GM21529 (cell line): ENCODE results near the gene SIN3B.
"Not testable (repeated sequence)": the region's sequence is repeated elsewhere in the genome, so short reads cannot be mapped to it uniquely, and the experiment has no call there.

Source experiments
- ATAC-seq: cut with Tn5 transposase; IDR thresholded peaks from one replicate; pipeline ENCODE4 v1.9.1; 2021; ENCODE audit not compliant: unreplicated experiment

SIN3B gene

GRCh38 chr19:16829010-16829821 is at the start of gene SIN3B:
Gene SIN3B (plus strand): TSS chr19:16829398. CDS start chr19:16829421, 23 bp downstream.
- peak; percentile 75 for ATAC-seq

DNA sequence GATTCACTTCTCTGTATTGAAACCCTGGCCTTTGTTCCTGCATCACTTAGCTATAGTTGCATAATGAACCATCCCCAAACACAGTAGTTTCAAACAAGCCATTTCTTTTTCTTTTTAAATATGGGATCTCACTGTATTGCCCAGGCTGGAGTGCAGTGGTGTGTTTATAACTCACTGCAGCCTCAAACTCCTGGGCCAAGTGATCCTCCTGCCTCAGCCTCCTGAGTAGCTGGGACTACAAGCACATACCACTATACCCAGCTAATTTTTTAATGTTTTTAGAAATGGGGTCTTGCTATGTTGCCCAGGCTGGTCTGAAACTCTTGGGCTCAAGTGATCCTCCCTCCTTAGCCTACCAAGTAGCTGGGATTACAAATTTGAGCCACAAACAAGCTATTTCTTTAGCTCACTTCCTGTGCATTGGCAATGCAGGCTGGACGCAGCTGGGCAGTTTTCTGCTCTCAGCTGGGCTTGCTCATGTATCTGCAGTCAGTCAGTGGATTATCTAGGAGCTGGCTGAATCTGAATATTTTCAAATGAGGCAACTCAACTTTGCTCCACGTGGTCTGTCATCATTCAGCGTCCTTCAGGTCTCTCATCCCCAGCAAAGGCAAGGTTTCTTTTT is 49.5 kb upstream of the SIN3B start:
- no peak for ATAC-seq

DNA sequence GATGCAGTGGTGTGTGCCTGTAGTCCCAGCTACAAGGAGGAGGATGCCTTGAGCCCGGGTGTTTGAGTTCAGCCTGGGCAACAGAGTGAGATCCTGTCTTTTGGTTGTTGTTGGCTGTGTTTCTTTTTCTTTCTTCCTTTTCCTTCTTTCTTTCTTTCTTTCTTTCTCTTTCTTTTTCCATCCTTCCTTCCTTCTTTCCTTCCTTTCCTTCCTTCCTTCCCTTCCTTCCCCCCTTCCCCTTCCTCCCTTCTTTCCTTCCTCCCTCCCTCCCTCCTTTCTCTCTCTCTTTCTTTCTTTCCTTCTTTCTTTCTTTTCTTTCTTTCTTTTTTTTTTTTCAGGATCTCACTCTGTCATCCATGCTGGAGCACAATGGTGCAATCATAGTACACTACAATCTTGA is 46.5 kb upstream of the SIN3B start:
- ATAC-seq = no peak

DNA sequence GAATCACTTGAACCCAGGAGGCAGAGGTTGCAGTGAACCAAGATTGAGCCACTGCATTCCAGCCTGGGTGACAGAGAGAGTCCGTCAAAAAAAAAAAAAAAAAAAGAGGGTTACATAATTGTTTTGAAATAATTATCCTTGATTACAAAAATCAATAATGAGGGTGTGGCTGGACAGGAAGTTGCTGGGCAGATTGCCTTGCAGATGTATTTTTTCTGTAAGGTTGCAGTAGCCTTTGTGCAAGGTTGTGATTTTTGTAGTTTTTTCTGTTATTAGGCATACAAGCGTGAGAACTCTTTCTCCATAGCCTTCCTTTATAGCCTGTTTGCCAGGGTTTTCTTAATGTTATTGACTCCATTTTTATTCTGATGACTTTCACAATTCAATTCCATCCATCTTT is 40.7 kb upstream of the SIN3B start:
- ATAC-seq = no peak

- no peak for ATAC-seq
Observed at GRCh38 chr19:16789238-16789637, 40.0 kb upstream of the SIN3B start.

DNA sequence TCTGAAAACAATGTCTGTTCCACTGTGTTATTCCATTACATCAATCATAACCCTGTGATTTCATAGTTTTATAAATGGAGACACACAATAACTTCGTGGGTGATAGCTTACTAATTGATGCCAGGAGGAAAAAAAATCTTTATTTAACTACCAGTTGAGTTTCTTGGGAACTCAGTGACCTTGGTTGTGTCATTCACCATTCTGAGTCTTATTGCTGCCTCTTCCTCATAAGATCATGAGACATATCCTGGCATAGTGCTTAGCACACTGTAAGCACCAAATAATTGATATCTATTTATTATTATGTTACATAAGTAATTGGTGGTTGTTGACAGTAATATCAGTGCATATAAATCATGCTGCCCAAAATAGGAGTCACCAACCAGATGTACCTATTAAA is 39.1 kb upstream of the SIN3B start:
- ATAC-seq = no peak

DNA sequence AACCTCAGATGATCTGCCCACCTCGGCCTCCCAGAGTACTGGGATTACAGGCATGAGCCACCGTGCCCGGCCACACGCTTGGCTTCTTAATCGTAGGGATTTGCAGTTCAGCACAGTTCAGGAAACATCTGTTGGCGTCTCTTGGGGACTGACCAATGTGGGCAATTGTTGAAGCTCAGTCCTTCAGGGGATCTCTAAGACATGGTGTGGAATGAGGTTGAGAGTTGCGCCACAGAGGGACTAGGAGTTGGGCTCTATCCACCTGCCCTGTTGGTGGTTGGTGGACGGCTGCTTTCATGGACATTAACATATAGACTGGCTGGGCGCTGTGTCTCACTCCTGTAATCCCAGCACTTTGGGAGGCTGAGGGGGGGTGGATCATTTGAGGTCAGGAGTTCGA is 37.3 kb upstream of the SIN3B start:
- no peak for ATAC-seq

DNA sequence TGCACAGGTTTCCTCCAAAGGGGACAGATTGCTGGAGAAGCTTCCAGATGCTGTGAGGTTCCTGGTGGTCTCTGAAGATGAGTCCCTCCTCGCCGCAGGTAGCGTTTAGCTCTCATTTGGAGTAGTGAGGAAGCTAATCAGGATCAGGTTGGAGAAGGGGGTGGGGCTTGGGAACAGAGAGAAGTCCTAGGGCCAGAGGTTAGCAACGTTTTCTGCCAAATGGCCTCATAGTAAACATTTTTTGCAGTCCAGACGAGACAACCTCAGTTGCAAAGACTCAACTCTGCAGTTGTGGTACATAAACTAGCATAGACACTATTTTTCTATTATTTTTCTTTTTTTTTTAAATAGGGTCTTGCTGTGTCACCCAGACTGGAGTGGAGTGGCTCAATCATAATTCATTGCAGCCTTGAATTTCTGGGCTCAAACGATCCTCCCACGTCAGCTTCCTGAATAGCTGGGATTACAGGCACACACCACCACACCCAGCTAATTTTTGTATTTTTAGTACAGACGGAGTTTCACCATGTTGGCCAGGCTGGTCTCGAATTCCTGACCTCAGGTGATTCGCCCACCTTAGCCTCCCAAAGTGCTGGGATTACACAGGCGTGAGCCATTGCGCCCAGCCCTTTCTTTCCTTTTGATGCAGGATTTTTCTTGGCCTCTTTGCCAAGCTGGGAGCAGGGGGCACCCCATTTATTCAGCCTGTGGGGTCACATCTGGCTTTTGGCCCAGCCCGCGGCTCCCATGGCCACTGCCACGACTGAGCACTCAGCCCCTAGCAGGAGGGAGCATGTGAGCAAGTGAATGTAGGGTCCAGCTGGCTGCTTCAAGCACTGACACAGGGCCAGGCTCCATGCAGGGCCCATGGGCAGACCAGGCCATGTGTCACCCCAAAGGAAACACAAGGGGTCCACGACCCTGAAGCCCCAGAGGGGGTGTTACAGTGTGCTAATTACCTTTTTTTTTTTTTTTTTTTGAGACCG is 34.4 kb upstream of the SIN3B start:
- ATAC-seq = no peak

- no peak for ATAC-seq
Observed at GRCh38 chr19:16795731-16796130, 33.5 kb upstream of the SIN3B start.

GRCh38 chr19:16797876-16798275 is 31.3 kb upstream of the SIN3B start:
- no peak for ATAC-seq

DNA sequence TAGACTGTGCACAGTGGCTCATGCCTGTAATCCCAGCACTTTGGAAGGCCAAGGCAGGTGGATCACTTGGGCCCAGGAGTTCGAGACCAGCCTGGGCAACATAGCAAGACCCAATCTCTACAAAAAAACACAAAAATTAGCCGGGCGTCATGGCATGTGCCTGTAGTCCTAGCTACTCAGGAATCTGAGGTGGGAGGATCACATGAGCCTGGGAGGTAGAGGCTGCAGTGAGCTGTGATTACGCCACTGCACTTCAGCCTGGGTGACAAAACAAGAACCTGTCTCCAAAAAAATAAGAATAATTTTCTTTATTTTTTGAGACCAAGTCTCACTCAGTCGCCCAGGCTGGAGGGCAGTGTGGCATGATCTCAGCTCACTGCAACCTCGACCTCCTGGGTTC is 30.9 kb upstream of the SIN3B start:
- not testable (repeated sequence) for ATAC-seq

DNA sequence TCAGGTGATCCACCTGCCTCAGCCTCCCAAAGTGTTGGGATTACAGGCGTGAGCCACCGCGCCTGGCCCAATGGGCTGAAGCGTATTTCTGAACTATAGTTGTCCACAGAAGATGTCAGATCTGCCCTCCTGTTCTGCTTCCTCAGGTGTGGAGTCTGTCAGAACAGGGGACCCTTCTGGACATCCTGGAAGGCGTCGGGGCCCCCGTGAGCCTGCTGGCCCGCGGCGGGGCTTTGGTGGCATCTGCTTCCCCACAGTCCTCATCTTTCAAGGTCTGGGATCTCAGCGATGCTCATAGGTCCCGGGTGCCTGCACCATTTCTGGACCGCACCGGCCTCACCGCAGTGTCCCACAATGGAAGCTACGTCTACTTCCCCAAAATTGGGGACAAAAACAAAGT is 29.5 kb upstream of the SIN3B start:
- no peak for ATAC-seq

DNA sequence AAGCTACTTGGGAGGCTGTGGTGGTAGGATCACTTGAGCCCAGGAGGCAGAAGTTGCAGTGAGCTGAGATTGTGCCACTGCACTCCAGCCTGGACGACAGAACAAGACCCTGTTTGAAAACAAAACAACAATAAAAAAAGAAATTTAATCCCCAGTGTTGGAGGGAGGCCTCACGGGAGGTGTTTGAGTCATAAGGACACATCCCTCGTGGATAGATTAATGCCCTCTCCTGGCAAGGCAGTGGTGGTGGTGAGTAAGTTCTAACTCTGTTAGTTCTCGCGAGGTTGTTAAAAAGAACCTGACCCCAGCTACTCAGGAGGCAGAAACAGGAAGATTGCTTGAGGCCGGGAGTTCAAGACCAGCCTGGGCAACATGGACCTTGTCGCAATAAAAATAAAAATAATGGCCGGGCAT is 27.6 kb upstream of the SIN3B start:
- ATAC-seq = no peak

GRCh38 chr19:16804176-16804575 is 25.0 kb upstream of the SIN3B start:
- ATAC-seq = no peak

- ATAC-seq = no peak
Observed at GRCh38 chr19:16807549-16808284, 21.5 kb upstream of the SIN3B start.

DNA sequence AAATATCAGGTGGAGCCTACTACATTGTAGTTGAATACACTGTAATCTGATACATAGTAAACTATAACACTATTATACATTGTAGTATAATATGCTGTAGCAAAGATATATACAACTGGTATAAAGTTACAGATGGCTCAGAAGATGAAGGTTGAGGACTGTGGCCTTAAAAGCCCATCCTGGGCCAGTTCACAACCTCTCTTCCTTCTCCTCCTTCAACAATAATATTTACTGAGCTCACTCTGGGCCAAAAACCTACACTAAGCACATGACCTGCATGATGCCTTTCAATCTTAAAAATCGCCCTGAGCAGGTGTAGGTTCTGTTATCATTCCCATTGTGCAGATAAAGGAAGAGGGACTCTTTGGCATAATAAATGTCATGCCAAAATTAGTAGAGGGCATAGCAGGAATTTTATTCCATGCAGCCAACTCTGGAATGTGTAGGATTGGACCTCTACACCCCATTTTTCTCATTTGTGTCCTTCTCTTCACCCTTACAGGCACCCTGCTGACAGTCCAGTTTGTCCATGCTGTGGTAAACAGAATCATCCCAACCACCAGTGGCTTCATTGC is 14.6 kb upstream of the SIN3B start:
- no peak for ATAC-seq

GRCh38 chr19:16820056-16820455 is 9.1 kb upstream of the SIN3B start:
- ATAC-seq = no peak

DNA sequence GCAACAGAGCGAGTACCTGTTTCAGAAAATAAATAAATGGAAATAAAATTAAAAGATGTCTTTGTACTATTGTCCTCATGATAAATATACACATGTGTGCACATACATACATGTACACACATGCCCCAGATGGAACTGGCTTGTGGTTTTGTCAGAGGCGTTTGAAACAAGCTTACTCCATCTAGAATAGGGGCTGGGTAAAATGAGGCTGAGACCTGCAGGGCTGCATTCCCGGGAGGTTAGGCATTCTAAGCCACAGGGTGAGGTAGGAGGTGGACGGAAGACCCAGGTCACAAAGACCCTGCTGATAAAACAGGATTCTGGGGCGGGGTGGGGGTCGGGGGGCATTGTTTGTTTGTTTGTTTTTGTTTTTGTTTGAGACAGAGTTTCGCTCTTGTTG is 8.1 kb upstream of the SIN3B start:
- no peak for ATAC-seq

GRCh38 chr19:16822648-16823047 is 6.5 kb upstream of the SIN3B start:
- no peak for ATAC-seq

- ATAC-seq = no peak
Observed at GRCh38 chr19:16824658-16825311, 4.4 kb upstream of the SIN3B start.
